HG03442 (cell line): ENCODE data around the gene TP53INP2.
"Not testable (repeated sequence)": the region's sequence is repeated elsewhere in the genome, so short reads cannot be mapped to it uniquely, and the experiment has no call there.

Experiments
- ATAC-seq: cut with Tn5 transposase; IDR thresholded peaks from one replicate; pipeline ENCODE4 v1.9.1; 2021; ENCODE audit warnings: mild to moderate bottlenecking, moderate library complexity; ENCODE audit not compliant: unreplicated experiment

Gene TP53INP2

DNA sequence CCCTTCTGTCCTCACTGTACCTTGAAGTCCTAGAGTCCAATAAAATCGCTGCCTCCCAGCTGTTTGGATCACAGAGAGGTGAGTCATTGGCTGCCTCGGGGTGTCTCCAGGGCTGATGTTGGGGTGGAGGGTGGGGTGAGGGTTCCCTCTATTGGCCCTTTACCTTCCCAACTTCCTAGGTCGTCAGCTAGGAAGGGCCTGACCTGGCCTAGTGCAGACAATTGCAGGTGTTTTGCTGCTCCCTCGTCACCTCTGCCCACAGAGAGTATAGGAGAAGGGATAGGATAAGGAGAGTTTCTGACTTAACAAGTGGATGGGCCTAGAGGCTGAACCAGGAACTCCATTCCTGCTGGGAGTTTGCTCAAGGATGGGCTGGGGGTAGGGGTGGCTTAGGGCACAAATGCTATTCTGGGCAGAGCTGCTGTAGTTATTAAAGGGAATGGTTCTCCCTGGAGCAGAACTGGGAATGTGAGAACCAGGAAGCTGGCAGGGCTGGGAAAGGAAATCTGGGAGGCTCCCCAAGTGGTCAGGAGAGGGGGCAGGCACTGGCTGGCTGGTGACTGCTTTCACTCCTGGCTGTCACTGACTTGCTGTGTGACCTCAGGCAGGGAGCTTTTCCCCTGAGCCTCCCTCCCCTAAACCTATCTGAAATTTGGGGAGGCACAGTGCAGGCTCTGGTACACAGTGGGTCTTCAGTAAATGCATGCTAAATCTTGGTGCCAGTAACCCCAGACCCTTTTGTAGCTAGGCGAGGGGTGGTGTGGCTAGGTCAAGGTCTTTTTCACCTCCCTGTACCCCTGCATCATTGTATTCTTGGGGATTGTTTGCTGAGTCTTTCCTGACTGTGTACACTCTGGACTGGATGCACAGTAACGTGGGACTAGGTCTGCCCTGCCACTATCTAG lies 1.5 kb downstream of the TP53INP2 start:
- no peak for ATAC-seq

DNA sequence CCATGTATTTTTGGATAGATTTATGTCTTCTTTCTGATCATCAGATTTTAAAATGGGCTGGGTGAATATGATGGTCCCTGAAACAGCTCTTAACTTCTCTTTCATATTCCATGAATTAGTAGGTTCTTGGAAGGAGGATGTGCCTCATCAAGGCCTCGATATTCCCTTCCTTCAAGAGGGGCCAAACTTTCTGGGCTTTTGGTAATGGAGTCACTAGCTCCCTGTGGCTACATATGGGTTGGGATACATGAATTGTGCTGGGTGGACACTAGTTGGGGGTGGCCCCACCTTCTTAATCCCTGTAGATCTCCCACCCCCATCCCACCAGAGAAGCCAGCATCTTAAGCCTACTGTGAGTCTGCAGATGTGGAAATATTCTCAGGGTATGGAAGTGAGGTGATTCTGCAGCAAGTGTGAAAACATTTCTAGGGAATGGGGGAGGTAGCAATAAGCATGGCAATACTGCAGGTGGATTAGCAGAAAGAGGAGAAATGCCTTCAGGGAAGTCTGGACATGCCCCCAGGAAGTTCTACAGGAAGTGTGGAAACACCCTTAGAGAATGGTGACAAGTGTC lies 2.2 kb downstream of the TP53INP2 start:
- no peak for ATAC-seq

- no peak for ATAC-seq
Observed at GRCh38 chr20:34706912-34707784, 3.0 kb downstream of the TP53INP2 start.

GRCh38 chr20:34708621-34709043 lies 4.5 kb downstream of the TP53INP2 start:
- ATAC-seq = peak; percentile 10

DNA sequence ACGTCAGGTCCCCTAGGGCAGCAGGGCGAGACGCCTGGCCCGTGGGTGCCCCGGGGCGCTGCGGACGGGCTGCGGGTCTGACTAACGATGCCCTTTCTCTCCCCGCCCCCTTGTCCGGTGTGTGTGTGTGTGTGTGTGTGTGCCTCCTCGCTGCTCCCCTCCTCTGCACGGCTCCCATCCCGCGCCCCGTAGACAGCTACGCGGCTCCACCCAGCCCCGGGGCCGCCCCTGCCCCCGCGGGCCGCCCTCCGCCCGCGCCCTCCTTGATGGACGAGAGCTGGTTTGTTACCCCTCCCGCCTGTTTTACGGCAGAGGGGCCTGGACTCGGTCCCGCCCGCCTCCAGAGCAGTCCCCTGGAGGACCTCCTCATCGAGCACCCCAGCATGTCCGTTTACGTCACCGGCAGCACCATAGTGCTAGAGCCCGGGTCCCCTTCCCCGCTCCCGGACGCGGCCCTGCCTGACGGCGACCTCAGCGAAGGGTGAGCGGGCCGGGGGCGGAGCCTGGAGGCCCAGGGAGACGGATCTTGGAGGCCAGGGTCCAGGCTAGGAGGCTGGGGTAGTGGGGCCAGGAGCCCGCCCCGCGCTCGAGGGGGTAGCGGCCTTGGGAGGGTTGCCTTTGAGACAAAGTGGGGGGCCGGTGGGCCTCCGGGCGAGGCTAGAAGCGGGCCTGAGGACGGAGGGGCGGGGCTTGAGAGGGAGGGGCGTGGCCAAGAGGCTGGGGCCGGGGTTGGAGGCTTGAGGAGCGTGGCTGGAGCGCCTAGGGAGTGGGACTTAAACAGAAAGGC lies 5.1 kb downstream of the TP53INP2 start:
- peak; percentile 45 for ATAC-seq

- peak; percentile 9 for ATAC-seq
Observed at GRCh38 chr20:34709831-34710567, 5.9 kb downstream of the TP53INP2 start.

- no peak for ATAC-seq
Observed at GRCh38 chr20:34710568-34710839, 6.4 kb downstream of the TP53INP2 start.

- ATAC-seq = no peak
Observed at GRCh38 chr20:34710861-34711574, 6.9 kb downstream of the TP53INP2 start.

DNA sequence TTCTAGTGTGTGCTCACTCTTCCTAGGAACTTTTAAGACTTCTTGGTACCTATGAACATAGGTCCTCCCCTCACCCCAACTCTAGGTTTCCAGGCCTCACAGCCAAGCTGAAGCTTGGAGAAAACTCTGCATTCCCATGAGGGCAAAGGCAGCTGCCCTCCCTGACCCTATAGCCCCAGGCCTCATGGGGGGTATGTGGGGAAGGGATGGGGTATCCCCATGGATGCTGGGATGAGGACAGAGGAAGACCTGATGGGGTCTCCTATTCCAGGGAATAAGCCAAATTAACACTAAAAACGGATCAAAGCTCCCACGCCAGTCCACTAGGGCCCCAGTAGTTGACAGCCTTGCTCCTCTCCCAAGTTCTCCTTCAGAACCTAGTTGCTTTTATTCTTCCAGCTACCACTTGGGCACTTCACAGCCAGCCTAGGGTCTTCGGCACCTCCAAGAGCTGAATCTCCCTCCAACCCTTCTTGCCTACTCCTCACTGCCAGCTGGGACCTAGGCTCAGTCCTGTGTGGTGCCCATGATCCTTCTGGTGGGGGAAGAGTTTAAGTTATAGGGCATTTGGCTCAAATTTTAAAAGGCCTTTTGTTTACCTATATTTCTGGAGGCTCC lies 7.8 kb downstream of the TP53INP2 start:
- ATAC-seq = no peak

DNA sequence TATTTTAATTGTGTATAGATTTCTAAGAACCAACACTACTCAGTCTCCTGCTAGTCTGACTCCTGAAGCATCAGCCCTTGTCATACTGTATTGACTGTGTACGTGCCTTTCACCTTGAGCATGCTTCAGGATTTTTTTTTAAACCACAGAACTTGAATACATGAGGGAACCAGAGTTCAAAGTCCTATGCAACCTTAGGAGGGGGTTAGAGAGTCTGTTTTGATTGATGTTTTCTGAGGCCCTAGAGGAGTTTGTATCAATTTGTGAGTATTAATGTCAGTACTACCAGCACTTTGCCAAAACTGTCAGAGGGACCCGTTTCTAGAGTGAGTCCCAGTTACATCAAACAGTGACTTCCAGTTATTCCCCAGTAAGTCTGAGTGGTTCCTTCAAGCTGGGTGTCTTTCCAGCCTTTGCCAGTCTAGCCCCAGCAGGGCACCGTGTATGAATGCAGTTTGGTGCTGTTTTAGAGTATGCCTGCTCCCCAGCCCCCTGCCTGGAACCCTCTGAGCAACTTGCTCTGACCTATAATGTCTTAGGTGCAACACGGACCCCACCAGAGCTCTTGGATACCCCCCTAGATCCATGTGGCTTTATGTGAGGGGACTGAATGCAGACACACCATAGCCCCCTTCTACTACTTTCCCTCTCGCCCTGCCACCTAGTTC lies 8.5 kb downstream of the TP53INP2 start:
- no peak for ATAC-seq

- no peak for ATAC-seq
Observed at GRCh38 chr20:34713194-34713943, 9.2 kb downstream of the TP53INP2 start.

DNA sequence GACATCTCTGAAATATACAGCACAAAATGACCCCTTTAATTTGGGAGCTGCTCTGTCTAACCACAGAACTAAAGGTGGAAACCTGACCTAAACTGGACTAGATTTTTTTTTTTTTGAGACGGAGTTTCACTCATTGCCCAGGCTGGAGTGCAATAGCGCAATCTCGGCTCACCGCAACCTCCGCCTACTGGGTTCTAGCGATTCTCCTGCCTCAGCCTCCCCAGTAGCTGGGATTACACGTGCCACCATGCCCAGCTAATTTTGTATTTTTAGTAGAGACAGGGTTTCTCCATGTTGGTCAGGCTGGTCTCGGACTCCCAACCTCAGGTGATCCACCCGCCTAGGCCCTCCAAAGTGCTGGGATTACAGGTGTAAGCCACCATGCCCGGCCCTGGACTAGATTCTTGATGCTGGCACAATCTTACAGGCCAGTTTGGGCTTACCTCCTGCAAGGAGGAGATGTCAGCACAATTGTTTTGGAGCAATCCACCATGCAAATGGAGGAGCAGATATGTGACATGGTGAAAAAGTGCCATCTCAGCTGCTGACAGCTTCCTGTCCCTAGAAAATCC lies 9.9 kb downstream of the TP53INP2 start:
- not testable (repeated sequence) for ATAC-seq

DNA sequence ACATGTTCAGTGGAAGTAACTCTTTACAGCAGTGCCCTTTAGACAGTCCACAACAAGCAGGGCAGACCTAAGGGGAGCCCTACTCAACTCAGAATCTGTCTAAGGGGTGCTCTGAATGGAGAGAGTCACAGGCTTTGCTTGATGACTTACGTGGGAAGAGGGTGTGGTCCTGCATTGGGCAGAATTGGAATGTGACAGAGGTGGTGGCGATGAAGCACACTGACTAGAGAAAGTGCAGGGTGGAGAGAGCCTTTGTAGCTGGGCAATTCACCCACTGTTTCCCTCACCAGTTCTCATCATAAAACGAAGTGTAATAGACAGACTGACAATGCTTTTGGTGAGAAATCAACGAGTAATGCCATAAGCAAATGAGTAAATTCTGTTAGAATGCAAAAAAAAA lies 11.2 kb downstream of the TP53INP2 start:
- no peak for ATAC-seq

GRCh38 chr20:34716921-34717229 lies 12.7 kb downstream of the TP53INP2 start:
- no peak for ATAC-seq

DNA sequence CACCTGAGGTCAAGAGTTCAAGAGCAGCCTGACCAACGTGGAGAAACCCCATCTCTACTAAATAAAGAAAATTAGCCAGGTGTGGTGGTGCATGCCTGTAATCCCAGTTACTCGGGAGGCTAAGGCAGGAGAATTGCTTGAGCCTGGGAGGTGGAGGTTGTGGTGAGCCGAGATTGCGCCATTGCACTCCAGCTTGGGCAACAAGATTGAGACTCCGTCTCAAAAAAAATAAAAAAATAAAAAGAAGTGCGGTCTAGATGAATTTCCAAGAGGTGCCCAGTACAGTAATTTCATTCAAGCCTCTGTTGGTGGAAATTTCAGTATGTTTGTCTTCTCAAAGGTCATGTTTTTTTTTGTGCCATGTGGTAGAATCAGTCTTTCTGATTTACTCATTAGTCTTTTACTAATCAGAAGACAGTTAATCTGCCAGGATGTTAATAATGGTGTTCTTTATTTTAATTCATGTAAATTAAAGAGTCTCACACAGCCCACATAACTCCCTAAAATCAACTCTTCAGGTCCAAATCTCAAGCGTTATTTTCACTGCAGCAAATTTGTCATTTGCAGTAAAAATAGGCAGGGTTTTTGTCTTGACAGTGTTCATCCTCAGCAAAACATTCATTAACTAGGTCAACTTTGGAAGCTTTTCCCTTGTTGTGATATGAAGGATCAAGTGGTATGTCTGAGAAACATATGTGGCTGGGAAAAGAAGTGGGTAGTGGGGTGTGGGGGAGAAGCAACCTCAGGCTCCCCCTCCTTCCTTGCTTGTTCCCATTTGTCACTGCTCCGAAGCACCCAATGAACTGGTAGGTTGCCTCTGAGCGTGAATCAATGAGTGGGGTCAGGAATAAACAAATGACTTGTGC lies 13.3 kb downstream of the TP53INP2 start:
- ATAC-seq = no peak

- peak; percentile 88 for ATAC-seq
Observed at GRCh38 chr20:34719242-34720017, 15.3 kb downstream of the TP53INP2 start.
